Thyroid gland (tissue), 4 donors: ENCODE results near the gene EPHA5.

ENCODE experiments used
- CTCF ChIP-seq, 6 experiments: fragments of 200-600 bp in 3 of 6; fragments of 450-650 bp in 3 of 6; sonication (generic) in 3 of 6; IDR thresholded peaks; one replicate each; pipeline ENCODE4 v1.5.1; 2016 to 2019; ENCODE audit warnings: antibody characterized with exemption in 6 of 6, mild to moderate bottlenecking in 2 of 6, inconsistent platforms in 1 of 6, moderate library complexity in 1 of 6
- POLR2A ChIP-seq, 2 donors: fragments of 450-650 bp; IDR thresholded peaks; one replicate each; pipeline ENCODE4 v1.6.1; 2017; ENCODE audit warnings: antibody characterized with exemption in 2 of 2, mild to moderate bottlenecking in 2 of 2, moderate library complexity in 1 of 2

GRCh38 chr4:65344278-65344825, 325.9 kb downstream of the EPHA5 start:
- TF ChIP-seq CTCF (IDR thresholded peaks at IDR 0.05) (no peak), POLR2A (IDR thresholded peaks at IDR 0.05) (no peak)
